ENCODE measurements around the gene PTPRN2. TPM values are rescaled to one million over a fixed set of nuclear protein-coding genes. Genes with fewer than 3 reads are reported as not detected.
A peak's percentile ranks its signal among the peaks of the same experiment; 100 is the strongest.

PTPRN2 gene
- total and polyA plus RNA-seq, 2 donors from 2014 or later, result 4.8 to 6.2 TPM

DNA sequence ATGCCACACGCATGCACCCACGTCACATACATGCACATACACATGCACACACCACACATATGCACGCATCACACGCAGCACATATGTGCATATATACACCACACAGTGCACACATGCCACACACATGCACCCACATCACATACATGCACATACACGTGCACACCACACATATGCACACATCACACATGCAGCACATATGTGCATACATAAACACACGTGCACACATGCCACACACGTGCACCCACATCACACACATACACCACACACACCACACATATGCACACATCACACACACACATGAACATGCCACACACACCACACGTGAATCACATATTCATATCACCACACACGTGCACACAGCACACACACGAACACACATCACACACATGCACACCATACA, 338.8 kb downstream of the PTPRN2 start:
- DNase-seq (no peak), FAIRE-seq (no peak)
- Histone ChIP-seq H3K9ac (ENCODE audit: low read length in 3 of 3) (peak overlapping the region in 1 of 3 donors; percentile 7), H3K4me1 (ENCODE audit: control insufficient read depth in 2 of 3, insufficient read depth in 2 of 3, low read depth in 1 of 3, low read length in 3 of 3) (no peaks in the 10 kb centered on the region), H3K27me3 (ENCODE audit: control insufficient read depth, insufficient read depth, low read length) (no peaks in the 10 kb centered on the region), H3K9me3 (ENCODE audit: control insufficient read depth in 2 of 3, insufficient read depth in 1 of 3, low read length in 3 of 3) (peaks cover 0 to 4% (median 0%) of the 10 kb centered on the region in 3 donors), H3K27ac (ENCODE audit: low read depth in 2 of 2, low read length in 2 of 2) (no peak overlapping the region), H3K4me3 (ENCODE audit: low read length in 3 of 3) (no peak overlapping the region), H3K36me3 (ENCODE audit: control insufficient read depth in 2 of 3, insufficient read depth in 3 of 3, low read length in 3 of 3) (no peaks in the 10 kb centered on the region)
- intact Hi-C loops (cut with DNase I), result no loop called here
- TF ChIP-seq, protein P1, sequence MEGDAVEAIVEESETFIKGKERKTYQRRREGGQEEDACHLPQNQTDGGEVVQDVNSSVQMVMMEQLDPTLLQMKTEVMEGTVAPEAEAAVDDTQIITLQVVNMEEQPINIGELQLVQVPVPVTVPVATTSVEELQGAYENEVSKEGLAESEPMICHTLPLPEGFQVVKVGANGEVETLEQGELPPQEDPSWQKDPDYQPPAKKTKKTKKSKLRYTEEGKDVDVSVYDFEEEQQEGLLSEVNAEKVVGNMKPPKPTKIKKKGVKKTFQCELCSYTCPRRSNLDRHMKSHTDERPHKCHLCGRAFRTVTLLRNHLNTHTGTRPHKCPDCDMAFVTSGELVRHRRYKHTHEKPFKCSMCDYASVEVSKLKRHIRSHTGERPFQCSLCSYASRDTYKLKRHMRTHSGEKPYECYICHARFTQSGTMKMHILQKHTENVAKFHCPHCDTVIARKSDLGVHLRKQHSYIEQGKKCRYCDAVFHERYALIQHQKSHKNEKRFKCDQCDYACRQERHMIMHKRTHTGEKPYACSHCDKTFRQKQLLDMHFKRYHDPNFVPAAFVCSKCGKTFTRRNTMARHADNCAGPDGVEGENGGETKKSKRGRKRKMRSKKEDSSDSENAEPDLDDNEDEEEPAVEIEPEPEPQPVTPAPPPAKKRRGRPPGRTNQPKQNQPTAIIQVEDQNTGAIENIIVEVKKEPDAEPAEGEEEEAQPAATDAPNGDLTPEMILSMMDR (IDR thresholded peaks at IDR 0.05; ENCODE audit: borderline replicate concordance, extremely low read depth, insufficient read depth), result no peak

DNA sequence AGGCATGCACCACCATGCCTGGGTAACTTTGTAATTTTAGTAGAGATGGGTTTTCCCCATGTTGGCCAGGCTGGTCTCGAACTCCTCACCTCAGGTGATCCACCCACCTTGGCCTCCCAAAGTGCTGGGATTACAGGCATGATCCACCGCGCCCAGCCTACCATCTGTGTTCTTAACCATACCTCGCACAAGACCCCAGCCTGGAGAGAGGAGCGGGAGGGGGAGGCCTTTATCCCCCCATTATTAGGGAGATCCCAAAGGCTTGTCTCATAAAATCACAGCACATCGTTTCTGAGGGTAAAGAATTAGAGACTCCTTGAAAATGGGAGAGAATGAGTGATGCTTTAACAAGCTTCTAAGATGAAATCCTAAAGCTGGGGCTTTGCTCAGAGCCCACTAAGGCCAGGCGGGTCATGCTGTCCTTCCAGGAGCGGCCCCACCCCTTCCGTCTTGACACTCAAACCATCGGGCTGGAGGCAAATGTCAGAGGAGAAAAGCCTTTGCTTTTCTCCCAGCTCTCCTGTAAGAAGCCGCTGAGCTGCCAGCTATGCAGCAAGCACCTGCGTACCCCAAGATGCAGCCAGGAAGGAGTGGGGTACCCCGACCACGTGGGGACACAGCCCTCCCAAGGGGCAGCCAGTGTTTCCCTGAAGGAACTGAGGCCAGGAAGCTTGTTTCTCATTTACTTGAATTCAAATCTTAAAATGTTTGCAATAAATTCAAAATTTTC, 339.7 kb downstream of the PTPRN2 start:
- TF ChIP-seq, protein P1 (IDR thresholded peaks at IDR 0.05; ENCODE audit: borderline replicate concordance, extremely low read depth, insufficient read depth), result no peak
- intact Hi-C loops (cut with DNase I), result no loop called here
- Histone ChIP-seq H3K36me3 (ENCODE audit: control insufficient read depth in 2 of 3, insufficient read depth in 3 of 3, low read length in 3 of 3) (no peaks in the 10 kb centered on the region), H3K27me3 (ENCODE audit: control insufficient read depth, insufficient read depth, low read length) (no peaks in the 10 kb centered on the region), H3K9ac (ENCODE audit: low read length in 3 of 3) (no peak overlapping the region), H3K9me3 (ENCODE audit: control insufficient read depth in 2 of 3, insufficient read depth in 1 of 3, low read length in 3 of 3) (peaks cover 0 to 4% (median 0%) of the 10 kb centered on the region in 3 donors), H3K4me1 (ENCODE audit: control insufficient read depth in 2 of 3, insufficient read depth in 2 of 3, low read depth in 1 of 3, low read length in 3 of 3) (no peaks in the 10 kb centered on the region), H3K4me3 (ENCODE audit: low read length in 3 of 3) (no peak overlapping the region), H3K27ac (ENCODE audit: low read depth in 2 of 2, low read length in 2 of 2) (no peak overlapping the region)
- FAIRE-seq (no peak), DNase-seq (no peak)

DNA sequence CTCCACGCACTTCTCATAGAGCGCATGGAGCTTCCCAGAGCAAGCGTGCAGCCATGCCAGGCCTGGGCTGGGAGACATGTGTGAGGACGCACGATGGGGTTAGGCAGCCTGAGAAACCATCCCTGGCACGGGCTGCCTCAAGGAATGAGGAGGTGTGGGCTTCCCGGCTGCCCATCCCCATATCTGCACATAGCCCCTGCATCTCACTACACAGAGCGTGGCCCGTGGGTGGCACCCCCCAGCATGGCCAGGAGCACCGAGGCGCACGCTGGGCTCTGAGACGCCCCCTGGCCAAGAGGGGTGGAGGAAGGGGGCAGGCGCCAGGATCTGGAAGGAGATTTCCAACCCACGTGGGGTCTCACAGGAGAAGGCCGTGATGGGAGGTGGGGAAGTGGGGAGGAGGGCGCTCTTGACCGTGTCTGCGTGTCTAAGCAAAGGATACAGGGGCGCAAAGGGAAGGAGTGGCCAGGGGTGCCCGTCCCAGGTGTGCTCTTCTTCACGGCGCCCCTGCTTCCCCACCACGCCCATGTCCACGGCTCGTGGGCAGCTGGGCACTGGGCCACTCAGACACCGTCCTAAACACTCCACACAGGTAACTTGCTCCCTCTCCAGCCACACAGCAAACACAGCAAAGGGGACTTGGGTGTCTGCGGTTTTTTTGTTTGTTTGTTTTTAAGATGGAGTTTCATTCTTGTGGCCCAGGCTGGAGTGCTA, 340.5 kb downstream of the PTPRN2 start:
- DNase-seq (no peak), FAIRE-seq (no peak)
- TF ChIP-seq, protein P1 (IDR thresholded peaks at IDR 0.05; ENCODE audit: borderline replicate concordance, extremely low read depth, insufficient read depth), result no peak
- Histone ChIP-seq H3K27me3 (ENCODE audit: control insufficient read depth, insufficient read depth, low read length) (no peaks in the 10 kb centered on the region), H3K9me3 (ENCODE audit: control insufficient read depth in 2 of 3, insufficient read depth in 1 of 3, low read length in 3 of 3) (peaks cover 0 to 4% (median 0%) of the 10 kb centered on the region in 3 donors), H3K4me3 (ENCODE audit: low read length in 3 of 3) (no peak overlapping the region), H3K4me1 (ENCODE audit: control insufficient read depth in 2 of 3, insufficient read depth in 2 of 3, low read depth in 1 of 3, low read length in 3 of 3) (no peaks in the 10 kb centered on the region), H3K9ac (ENCODE audit: low read length in 3 of 3) (no peak overlapping the region), H3K27ac (ENCODE audit: low read depth in 2 of 2, low read length in 2 of 2) (no peak overlapping the region), H3K36me3 (ENCODE audit: control insufficient read depth in 2 of 3, insufficient read depth in 3 of 3, low read length in 3 of 3) (no peaks in the 10 kb centered on the region)
- intact Hi-C loops (cut with DNase I), result no loop called here

All from kidney (tissue), 14 donors.